HCT116 (cell line): Measurements from ENCODE around the gene APBB1IP. TPM values are rescaled to one million over a fixed set of nuclear protein-coding genes. Genes with fewer than 3 reads are reported as not detected.

Experiments used
- ATAC-seq: fragments of 200-7000 bp; cut with Tn5 transposase; 2 replicates; pipeline ENCODE4 v1.9.1; 2020; ENCODE audit warnings: mild to moderate bottlenecking, moderate library complexity
- BruUV-seq: library from RNA; stranded (reverse); fragments of 400-500 nt; replicated peaks from 2 replicates; lab custom pipeline; 2021; lab: Mats Ljungman, UMichigan
- CTCF ChIA-PET: fragments of 300-600 bp; sonication (Branson Sonifier 250); formaldehyde crosslinking; loops from one replicate; lab custom pipeline; 2021; ENCODE audit warnings: antibody characterized with exemption; lab: Charles Lee
- POLR2A ChIA-PET: fragments of 300-600, 350-600 bp; sonication (Branson Sonifier 250); formaldehyde crosslinking; loops from one replicate; lab custom pipeline; 2021; ENCODE audit warnings: antibody characterized with exemption; lab: Charles Lee
- RAD21 ChIA-PET, 2 experiments: fragments of 300-600 bp; sonication (Branson Sonifier 250); formaldehyde crosslinking; loops; one replicate each; lab custom pipeline; 2023; ENCODE audit warnings: low total read pairs in 2 of 2; ENCODE audit not compliant: uncharacterized antibody in 2 of 2, unreplicated experiment in 2 of 2, low non-redundant PET in 1 of 2; lab: Charles Lee
- DNase-seq: peaks from one replicate; pipeline ENCODE4 v3.0.0-alpha.2; 2010; ENCODE audit warnings: low read depth, low spot score
- H2AFZ ChIP-seq: fragments of 200-600 bp; shearing (Covaris generic), sonication (generic); 2 replicates; pipeline ENCODE4 v1.6.1; 2017; ENCODE audit warnings: low read depth, mixed run types, mixed read lengths, antibody characterized with exemption, low read length; ENCODE audit not compliant: poor library complexity, severe bottlenecking
- H3K27ac ChIP-seq: 2 replicates; pipeline ENCODE4 v1.5.1; 2012; ENCODE audit warnings: low read depth, low read length
- H3K27me3 ChIP-seq: fragments of 200-600 bp; sonication (generic); 2 replicates; pipeline ENCODE4 v1.6.1; 2016; ENCODE audit warnings: mixed run types, low read length, mixed read lengths; ENCODE audit not compliant: insufficient read depth
- H3K36me3 ChIP-seq, 2 experiments: fragments of 200-500 bp in 1 of 2; fragments of 200-600 bp in 1 of 2; sonication (Bioruptor generic) in 1 of 2; sonication (generic) in 1 of 2; 2 replicates each; pipeline versions ENCODE4 v1.5.1 to v1.6.1; 2014 to 2016; ENCODE audit warnings: low read length in 2 of 2, inconsistent platforms in 1 of 2, mixed read lengths in 1 of 2, mixed run types in 1 of 2; ENCODE audit not compliant: insufficient read depth in 2 of 2, control insufficient read depth in 1 of 2
- H3K4me1 ChIP-seq, 2 experiments: fragments of 200-600 bp in 1 of 2; sonication (generic) in 1 of 2; 2 replicates each; pipeline versions ENCODE4 v1.5.1 to v1.6.1; 2012 to 2017; ENCODE audit warnings: low read length in 2 of 2, inconsistent platforms in 1 of 2, mild to moderate bottlenecking in 1 of 2, mixed read lengths in 1 of 2, mixed run types in 1 of 2, moderate library complexity in 1 of 2; ENCODE audit not compliant: insufficient read depth in 2 of 2, control insufficient read depth in 1 of 2
- H3K4me2 ChIP-seq: fragments of 200-600 bp; sonication (generic); 2 replicates; pipeline ENCODE4 v1.6.1; 2017; ENCODE audit warnings: mixed run types, low read length, mixed read lengths
- H3K4me3 ChIP-seq, 2 experiments: fragments of 200-600 bp in 1 of 2; sonication (generic) in 1 of 2; replicated peaks in 1 of 2; 2 replicates each; pipeline ENCODE4 v1.5.1; 2011 to 2016; ENCODE audit warnings: low read length in 2 of 2, control low read depth in 1 of 2, low read depth in 1 of 2, mild to moderate bottlenecking in 1 of 2, mixed read lengths in 1 of 2, mixed run types in 1 of 2
- H3K79me2 ChIP-seq: fragments of 200-600 bp; sonication (generic); 2 replicates; pipeline ENCODE4 v1.6.1; 2017; ENCODE audit warnings: mild to moderate bottlenecking, mixed run types, low read length, moderate library complexity, mixed read lengths; ENCODE audit not compliant: insufficient read depth
- H3K9ac ChIP-seq: fragments of 200-600 bp; sonication (generic); 2 replicates; pipeline ENCODE4 v1.6.1; 2016; ENCODE audit warnings: low read length, mixed read lengths
- H3K9me2 ChIP-seq: fragments of 200-600 bp; sonication (generic), shearing (Covaris generic); 2 replicates; pipeline ENCODE4 v1.6.1; 2017; ENCODE audit warnings: mixed run types, mild to moderate bottlenecking, moderate library complexity; ENCODE audit not compliant: insufficient read depth
- H3K9me3 ChIP-seq, 2 experiments: fragments of 200-500 bp in 1 of 2; fragments of 200-600 bp in 1 of 2; sonication (Bioruptor generic) in 1 of 2; sonication (generic) in 1 of 2; 2 replicates each; pipeline ENCODE4 v1.6.1; 2014 to 2017; ENCODE audit warnings: low read length in 2 of 2, mixed read lengths in 2 of 2, inconsistent platforms in 1 of 2, low read depth in 1 of 2, mild to moderate bottlenecking in 1 of 2, mixed run types in 1 of 2, moderate library complexity in 1 of 2; ENCODE audit not compliant: control insufficient read depth in 1 of 2, insufficient read depth in 1 of 2
- H4K20me1 ChIP-seq: fragments of 200-600 bp; sonication (generic), shearing (Covaris generic); 2 replicates; pipeline ENCODE4 v1.6.1; 2017; ENCODE audit warnings: mixed run types, mild to moderate bottlenecking, moderate library complexity; ENCODE audit not compliant: insufficient read depth
- CBX3 ChIP-seq: IDR thresholded peaks from 2 replicates; pipeline ENCODE4 v1.6.1; 2012; ENCODE audit warnings: low read depth
- ELF1 ChIP-seq: IDR thresholded peaks from 2 replicates; pipeline ENCODE4 v1.6.1; 2012; ENCODE audit warnings: low read depth, borderline replicate concordance
- EZH2 ChIP-seq: fragments of 200-600 bp; sonication (generic); IDR thresholded peaks from 2 replicates; pipeline ENCODE4 v1.6.1; 2017; ENCODE audit warnings: antibody characterized with exemption, mixed run types
- JUND ChIP-seq: IDR thresholded peaks from 2 replicates; pipeline ENCODE4 v1.6.1; 2012
- POLR2AphosphoS5 ChIP-seq: IDR thresholded peaks from 2 replicates; pipeline ENCODE4 v1.6.1; 2011; ENCODE audit warnings: mild to moderate bottlenecking, low read depth, low read length, moderate library complexity
- intact Hi-C: fragments of 100-400 bp; cut with micrococcal nuclease; formaldehyde crosslinking; loops from 2 replicates; pipeline ENCODE4 v1.10.0; 2022
- total RNA-seq: library from RNA; stranded (reverse); gene quantifications from one replicate; pipeline ENCODE4 v1.2.1, GENCODE V29; 2021; ENCODE audit not compliant: unreplicated experiment
- TF ChIP-seq, protein P1 (sequence below): IDR thresholded peaks from 2 replicates; pipeline ENCODE4 v1.6.1; 2012
- TF ChIP-seq, protein P2 (sequence below), 3 experiments: fragments of 200-600 bp in 1 of 3; sonication (generic) in 1 of 3; IDR thresholded peaks in 2 of 3; conservative IDR thresholded peaks in 1 of 3; 2 replicates each; pipeline ENCODE4 v1.5.1; 2012 to 2017; ENCODE audit warnings: low read depth in 2 of 3, low read length in 2 of 3, antibody characterized with exemption in 1 of 3, borderline replicate concordance in 1 of 3, control low read depth in 1 of 3, mild to moderate bottlenecking in 1 of 3, mixed read lengths in 1 of 3, mixed run types in 1 of 3, moderate library complexity in 1 of 3; ENCODE audit not compliant: insufficient read depth in 1 of 3
- TF ChIP-seq, protein P3 (sequence below): IDR thresholded peaks from 2 replicates; pipeline ENCODE4 v1.6.1; 2011; ENCODE audit warnings: mild to moderate bottlenecking, low read length, moderate library complexity; ENCODE audit not compliant: insufficient replicate concordance; ENCODE audit errors: extremely low read depth

The APBB1IP gene
- total RNA-seq, 1 experiment from 2014 or later, result 0.27 TPM

DNA sequence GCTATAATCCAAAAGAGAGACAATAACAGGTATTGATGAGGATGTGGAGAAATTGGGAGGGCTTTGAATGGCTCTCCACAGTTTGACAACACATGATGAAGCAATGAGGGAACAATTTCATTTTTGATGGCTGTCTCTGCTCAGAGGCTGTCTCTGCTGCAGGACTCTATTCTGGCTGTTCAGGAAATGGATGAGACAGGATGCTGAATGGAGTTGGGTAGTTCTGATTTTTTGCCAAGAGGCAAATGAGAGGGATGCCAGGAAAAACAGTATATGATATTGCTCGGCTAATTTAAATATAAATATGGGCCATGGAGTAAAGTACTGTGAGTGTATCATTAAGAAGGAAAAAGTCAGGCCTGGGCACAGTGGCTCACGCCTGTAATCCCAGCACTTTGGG, 16.8 kb downstream of the APBB1IP start:
- H3K27ac ChIP-seq, result no peak overlapping the region
- no peaks in the 10 kb centered on the region for H3K79me2 ChIP-seq
- intact Hi-C loops, result no loop called here
- H3K4me2 ChIP-seq, result no peak overlapping the region
- no peaks in the 10 kb centered on the region for H3K36me3 ChIP-seq
- ChIA-PET RAD21 (no interaction called here), POLR2A (no interaction called here), CTCF (no interaction called here)
- ATAC-seq (no peak), DNase-seq (no peak)
- TF ChIP-seq CBX3 (no peak), ELF1 (no peak), EZH2 (no peak), POLR2AphosphoS5 (no peak)
- TF ChIP-seq, protein P1, sequence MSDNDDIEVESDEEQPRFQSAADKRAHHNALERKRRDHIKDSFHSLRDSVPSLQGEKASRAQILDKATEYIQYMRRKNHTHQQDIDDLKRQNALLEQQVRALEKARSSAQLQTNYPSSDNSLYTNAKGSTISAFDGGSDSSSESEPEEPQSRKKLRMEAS, result no peak
- TF ChIP-seq, protein P2, sequence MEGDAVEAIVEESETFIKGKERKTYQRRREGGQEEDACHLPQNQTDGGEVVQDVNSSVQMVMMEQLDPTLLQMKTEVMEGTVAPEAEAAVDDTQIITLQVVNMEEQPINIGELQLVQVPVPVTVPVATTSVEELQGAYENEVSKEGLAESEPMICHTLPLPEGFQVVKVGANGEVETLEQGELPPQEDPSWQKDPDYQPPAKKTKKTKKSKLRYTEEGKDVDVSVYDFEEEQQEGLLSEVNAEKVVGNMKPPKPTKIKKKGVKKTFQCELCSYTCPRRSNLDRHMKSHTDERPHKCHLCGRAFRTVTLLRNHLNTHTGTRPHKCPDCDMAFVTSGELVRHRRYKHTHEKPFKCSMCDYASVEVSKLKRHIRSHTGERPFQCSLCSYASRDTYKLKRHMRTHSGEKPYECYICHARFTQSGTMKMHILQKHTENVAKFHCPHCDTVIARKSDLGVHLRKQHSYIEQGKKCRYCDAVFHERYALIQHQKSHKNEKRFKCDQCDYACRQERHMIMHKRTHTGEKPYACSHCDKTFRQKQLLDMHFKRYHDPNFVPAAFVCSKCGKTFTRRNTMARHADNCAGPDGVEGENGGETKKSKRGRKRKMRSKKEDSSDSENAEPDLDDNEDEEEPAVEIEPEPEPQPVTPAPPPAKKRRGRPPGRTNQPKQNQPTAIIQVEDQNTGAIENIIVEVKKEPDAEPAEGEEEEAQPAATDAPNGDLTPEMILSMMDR (IDR thresholded peaks at IDR 0.05 in 2 of 3, conservative IDR thresholded peaks at IDR 0.05 in 1 of 3; ENCODE audit: borderline replicate concordance in 1 of 3, insufficient read depth in 1 of 3, low read depth in 2 of 3, low read length in 2 of 3), result no peak
- H3K4me3 ChIP-seq, result no peak overlapping the region
- H3K9me3 ChIP-seq, result no peaks in the 10 kb centered on the region
- H3K9me2 ChIP-seq, result no peaks in the 10 kb centered on the region
- no peaks in the 10 kb centered on the region for H4K20me1 ChIP-seq
- no peaks in the 10 kb centered on the region for H3K27me3 ChIP-seq
- H2AFZ ChIP-seq, result no peak overlapping the region
- no peak overlapping the region for H3K9ac ChIP-seq
- no TSS peak for BruUV-seq
- H3K4me1 ChIP-seq, result no peaks in the 10 kb centered on the region

DNA sequence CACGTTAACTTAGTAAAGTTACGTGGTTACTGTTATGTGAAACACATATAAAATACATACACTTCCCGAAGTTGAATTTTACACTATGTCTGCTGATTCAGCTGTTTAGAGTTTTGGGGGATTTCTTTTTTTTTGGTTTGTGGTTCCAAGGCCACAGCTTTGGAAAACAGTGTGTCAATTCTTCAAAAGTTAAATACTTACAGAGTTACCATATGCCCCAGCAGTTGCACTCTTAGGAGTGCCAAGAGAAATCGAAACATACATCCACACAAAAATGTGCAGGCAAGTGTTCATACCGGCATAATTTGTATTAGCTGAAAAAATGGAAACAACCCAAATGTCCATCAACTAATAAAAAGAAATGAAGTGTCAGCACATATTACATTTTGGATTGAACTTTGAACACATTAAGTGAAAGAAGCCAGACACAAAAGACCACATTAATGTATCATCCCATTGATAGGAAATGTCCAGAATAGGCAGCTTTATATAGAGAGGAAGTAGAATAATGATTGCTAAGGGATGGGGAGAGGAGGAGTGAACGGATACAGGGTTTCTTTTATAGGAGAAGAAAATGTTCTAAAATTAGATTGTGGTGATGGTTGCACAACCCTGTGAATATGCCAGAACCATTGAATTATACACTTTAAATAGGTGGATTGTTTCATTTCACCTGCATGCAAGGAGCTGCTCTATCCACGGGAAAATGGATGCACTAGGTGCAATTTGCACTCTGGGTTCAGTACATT, 17.6 kb downstream of the APBB1IP start:
- Histone ChIP-seq H3K4me2 (no peak overlapping the region), H3K27me3 (no peaks in the 10 kb centered on the region), H3K36me3 (no peaks in the 10 kb centered on the region), H2AFZ (no peak overlapping the region), H3K9ac (no peak overlapping the region), H3K4me1 (no peaks in the 10 kb centered on the region), H4K20me1 (no peaks in the 10 kb centered on the region), H3K4me3 (no peak overlapping the region), H3K9me3 (no peaks in the 10 kb centered on the region), H3K9me2 (no peaks in the 10 kb centered on the region), H3K27ac (no peak overlapping the region), H3K79me2 (no peaks in the 10 kb centered on the region)
- DNase-seq (no peak), ATAC-seq (no peak)
- CTCF ChIA-PET, result no interaction called here
- POLR2A ChIA-PET, result no interaction called here
- RAD21 ChIA-PET, result no interaction called here
- no TSS peak for BruUV-seq
- intact Hi-C loops, result no loop called here
- TF ChIP-seq JUND, result no peak
- TF ChIP-seq, protein P3, sequence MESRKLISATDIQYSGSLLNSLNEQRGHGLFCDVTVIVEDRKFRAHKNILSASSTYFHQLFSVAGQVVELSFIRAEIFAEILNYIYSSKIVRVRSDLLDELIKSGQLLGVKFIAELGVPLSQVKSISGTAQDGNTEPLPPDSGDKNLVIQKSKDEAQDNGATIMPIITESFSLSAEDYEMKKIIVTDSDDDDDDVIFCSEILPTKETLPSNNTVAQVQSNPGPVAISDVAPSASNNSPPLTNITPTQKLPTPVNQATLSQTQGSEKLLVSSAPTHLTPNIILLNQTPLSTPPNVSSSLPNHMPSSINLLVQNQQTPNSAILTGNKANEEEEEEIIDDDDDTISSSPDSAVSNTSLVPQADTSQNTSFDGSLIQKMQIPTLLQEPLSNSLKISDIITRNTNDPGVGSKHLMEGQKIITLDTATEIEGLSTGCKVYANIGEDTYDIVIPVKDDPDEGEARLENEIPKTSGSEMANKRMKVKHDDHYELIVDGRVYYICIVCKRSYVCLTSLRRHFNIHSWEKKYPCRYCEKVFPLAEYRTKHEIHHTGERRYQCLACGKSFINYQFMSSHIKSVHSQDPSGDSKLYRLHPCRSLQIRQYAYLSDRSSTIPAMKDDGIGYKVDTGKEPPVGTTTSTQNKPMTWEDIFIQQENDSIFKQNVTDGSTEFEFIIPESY, result no peak
- TF ChIP-seq, protein P2 (IDR thresholded peaks at IDR 0.05 in 2 of 3, conservative IDR thresholded peaks at IDR 0.05 in 1 of 3; ENCODE audit: borderline replicate concordance in 1 of 3, insufficient read depth in 1 of 3, low read depth in 2 of 3, low read length in 2 of 3), result no peak
